ENCODE measurements around the gene KNSTRN. TPM values are rescaled to one million over a fixed set of nuclear protein-coding genes. Genes with fewer than 3 reads are reported as not detected.

Gene KNSTRN
- total RNA-seq, 1 donor from 2014 or later, result 8.7 TPM

DNA sequence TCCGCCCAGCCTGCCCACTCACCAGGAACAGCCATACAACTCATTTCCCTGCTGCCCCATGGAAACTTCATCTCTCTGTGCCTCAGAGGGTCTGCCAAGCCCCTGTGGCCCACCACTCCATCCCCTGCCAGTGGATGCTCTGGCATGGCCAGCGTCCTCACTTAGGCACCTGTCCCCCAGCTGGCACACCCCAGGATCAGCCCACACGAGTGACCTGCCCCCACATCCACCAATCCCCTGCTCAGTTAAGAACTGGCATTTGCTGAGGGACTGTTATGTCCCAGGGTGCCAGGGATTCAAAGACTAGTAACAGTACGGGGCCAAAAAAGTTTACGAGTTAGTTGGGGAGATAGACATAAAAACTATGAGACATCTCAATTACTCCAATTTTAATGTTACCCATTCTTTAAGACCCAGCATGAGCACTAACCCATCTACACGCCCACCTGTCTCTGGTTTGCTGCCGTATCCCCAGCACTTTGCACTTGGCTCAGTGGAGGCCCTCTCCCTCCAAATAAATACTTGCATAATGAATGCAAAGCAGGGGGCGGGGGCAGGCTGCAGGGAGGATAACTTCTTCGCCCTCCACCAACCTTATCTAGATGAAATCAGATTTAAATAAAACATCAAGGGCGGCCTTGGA, 46.7 kb downstream of the KNSTRN start:
- DNase-seq (ENCODE audit: low spot score), result no peak

DNA sequence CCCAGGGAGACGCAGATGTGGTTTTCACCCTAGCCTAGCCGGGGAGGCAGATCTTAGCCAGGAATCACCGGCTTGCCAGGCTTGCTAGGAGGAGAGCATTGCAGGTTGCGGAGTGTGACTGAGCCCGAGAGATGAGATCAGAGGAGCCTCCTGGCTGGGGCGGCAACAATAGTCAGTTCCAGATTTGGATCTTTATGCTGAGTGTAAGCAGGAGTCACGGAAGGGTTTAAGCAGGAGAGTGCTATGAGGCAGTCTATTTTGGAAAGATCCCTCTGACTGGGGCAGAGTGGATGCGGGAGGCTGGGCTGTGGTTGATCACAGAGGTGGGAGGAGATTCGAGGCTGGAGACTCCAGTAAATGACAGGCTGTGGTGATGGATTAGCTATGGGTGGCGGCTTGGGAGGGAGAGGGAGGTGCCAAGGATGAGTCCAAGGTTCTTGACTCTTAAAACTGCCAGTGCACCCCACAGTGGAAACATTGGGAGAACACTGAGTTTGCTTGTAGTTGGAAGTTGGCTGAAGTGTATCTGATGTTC, 47.8 kb downstream of the KNSTRN start:
- no peak for DNase-seq (ENCODE audit: low spot score)

DNA sequence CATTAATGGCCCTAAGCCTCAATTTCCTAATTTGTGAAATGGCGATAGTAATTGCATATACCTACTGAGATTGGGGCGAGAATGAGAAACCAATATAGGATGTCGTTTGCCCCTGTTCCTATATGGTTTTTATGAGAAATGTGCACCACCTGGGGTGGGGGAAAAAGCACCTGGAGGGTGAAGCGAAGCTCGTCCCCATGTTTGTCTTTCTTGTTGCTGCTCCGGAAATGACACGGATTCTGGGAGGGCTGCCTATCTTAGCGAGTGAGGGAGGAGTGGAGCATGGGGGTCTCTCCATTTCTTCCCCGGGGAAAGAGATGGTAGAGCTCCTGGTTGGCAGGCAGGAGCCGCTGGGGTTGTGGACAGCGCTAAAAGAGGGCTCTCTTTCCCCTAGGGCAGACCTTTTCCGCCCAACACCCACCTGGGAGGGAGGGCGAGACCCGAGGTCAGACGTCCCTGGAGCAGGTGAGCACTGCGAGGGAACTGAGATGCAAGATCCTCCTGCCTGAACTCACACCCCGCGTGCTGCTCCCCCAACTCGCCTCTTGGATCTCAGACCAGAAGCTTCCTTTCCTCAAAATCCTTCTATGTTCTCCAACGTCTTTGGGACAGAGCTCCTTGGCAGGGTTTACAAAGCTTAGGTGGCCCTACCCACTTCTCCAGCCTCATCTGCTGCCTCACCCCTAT, 52.6 kb downstream of the KNSTRN start:
- DNase-seq (ENCODE audit: low spot score), result no peak

DNA sequence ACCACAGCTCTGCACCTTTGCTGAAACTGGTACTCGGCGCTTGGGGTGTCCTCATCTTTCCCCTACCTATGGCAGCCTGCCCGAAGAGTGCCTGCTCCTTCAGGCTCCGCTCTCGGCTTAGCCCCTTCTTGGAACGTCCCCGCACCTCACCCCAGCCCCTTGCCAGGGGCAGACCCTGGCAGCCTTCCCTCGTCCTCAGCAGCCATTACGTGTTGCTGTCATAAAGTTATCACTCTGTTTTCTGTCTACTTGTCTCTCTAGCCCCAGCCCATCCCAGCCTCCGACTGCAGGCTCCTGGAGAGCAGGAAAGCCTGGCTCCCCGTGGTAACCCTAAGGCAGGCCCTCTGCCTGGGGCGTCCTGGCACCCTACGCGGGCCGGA, 53.2 kb downstream of the KNSTRN start:
- no peak for DNase-seq (ENCODE audit: low spot score)

DNA sequence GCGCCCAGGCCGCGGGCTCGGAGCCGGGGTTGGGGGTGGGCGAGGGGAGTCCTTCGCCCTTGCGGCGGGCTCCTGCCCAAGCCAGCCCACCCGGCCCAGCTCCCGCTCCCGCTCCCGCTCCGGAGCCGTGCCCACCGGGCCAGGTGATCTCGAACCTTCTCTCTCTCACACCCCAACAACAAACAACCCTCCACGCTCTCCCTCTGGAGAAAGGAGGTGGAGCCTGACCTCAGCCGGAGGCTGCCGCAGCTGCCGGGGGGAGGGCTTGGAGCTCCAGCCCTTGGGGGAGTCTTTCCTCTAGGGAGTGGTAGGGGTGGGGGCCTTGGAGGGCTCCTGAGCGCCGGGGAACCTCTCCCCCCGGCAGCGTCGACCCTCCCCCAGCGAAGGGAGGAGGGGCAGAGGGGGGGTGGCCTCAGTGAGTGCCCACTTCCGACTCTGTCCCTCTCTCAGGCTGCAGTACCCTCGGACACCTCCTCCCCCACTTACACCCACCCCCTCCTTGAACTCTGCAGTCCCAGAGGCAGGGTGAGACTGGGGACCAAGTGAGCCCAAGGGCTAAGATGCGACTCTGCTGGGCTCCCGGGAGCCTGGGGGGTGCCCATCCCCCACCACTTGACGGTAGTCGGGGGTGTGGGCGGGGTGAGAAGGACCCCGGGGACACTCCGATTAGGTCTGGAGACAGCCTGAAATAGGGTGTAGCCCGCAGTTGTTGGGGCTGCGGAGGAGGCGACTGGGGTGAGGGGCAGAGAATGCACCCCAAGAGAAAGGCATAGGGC, 53.8 kb downstream of the KNSTRN start:
- no peak for DNase-seq (ENCODE audit: low spot score)

DNA sequence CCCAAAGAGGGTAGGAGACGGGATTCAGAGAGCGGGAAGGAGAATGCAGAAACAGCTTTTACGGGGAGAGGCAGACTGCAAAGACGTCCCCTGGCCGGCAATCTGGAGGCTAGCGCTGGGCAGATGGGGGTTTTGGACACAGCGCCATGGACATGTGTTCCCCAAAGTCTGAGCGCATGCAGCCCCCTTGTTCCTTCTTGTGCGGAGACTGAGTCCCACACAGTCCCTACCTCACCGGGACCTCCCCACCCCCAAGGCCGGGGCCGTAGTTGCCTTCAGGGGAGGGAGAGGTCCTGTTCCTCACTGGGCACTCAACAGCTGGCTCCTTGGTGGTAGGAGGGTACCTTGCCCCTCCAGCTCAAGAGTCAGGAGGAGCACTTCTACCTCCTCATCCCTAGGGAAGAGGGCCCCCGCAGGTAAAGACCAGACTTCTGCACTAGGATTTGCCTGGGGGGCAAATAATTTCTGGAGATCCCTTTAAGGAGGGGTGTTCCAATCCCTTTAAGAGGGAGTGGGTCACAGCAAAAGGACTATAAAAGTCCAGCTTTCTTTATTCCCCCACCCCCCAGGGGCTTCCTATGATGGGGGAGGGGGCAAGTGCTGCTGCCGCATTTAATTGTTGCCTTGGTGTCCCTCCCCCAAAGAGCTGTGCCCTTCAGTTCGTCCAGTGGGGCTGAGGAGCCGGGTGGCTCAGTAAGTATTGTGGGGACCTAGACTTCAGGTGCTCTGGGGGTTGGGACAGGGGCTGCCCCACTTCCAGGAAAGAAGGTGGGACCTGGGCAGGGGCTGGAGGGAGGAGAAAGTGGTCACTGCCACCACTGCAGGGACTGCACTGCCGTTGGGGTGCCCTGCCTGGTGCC, 54.6 kb downstream of the KNSTRN start:
- DNase-seq (ENCODE audit: low spot score), result no peak

DNA sequence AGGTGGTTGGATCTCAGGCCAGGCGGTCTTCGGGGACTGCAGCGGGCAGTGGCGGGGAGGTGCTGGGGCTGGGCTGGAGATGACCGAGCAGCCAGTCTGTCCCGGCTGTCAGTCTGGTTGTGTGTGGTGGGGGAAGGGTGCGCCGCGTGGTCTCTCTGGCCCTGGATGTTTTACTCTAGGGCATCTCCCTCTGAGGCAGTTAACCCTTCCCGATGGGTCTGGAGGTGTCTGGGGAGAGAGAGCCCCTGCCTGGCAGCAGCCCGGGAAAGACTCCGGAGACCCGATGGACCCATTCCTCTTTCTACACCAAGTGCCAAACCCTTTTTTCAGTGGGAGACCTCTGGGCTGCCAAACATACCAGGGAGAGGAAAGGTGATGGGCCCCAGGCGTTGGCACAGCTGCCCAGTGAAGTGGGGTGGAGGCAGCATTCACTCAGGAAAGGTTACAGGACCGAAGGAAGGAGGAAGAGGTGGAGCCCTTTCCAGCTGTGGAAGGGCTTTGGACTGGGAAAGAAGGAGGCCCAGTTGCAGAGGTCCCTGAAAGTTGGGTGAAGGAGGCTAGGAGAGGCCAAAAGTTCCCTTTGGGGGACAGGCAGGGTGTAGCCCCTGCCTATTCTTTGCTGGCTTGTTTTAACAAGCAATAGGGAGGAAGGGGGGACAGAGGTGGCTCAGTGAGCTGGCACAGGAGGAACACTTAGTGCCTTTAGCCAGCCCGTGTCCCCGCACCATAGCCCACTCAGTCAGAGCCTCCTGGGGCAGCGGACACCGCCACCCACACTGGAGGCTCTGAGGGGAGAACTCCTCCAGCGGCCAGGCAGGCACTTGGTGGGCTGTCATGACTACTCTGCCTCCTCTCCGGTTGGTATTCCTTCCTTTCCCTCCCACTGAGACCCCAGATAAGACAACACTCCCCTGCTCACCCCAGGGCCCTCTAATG, 55.5 kb downstream of the KNSTRN start:
- no peak for DNase-seq (ENCODE audit: low spot score)

DNA sequence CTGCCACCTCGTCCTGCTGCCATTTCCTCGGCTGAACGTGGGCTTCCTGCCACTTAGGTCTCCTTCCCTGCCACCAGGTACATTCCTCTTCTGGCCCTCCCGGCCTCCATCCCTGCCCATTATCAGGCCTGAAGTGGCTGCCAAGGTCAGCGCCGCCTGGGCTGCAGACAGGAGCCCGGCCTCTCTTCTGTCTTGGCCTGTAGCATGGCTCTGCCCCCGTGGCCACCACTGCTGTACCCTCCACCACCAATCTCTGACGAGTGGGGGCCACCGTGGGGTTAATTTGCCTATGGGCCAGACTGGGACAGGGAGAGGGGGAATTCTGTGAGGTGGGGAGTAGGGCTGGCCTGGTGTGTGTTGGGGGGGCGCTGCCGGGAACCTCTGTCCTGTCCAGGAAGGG, 56.2 kb downstream of the KNSTRN start:
- no peak for DNase-seq (ENCODE audit: low spot score)

DNA sequence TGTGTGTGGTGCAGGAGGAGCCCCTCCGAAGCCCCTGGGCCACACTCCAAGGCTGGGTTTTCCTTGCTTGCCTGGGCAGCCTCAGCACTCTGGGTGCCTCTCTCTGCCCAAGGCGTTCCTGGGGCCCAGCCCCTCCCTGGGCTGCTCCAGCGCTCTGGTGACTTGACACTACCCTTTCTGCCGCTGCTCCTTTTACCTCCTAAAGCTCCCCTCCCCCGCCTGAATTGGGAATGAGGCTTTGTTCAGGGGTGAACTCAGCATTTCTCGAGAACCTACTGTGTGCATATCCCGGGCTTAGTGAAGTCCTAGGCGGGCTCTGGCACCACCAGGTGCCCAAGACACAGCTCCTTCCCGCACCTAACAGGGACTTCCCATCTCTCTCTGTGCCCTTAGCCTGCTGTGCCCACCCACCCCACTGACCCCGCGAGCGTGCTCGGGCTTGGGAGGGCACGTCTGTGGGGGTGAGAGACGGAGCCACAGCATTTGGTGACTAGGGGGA, 57.0 kb downstream of the KNSTRN start:
- no peak for DNase-seq (ENCODE audit: low spot score)

DNA sequence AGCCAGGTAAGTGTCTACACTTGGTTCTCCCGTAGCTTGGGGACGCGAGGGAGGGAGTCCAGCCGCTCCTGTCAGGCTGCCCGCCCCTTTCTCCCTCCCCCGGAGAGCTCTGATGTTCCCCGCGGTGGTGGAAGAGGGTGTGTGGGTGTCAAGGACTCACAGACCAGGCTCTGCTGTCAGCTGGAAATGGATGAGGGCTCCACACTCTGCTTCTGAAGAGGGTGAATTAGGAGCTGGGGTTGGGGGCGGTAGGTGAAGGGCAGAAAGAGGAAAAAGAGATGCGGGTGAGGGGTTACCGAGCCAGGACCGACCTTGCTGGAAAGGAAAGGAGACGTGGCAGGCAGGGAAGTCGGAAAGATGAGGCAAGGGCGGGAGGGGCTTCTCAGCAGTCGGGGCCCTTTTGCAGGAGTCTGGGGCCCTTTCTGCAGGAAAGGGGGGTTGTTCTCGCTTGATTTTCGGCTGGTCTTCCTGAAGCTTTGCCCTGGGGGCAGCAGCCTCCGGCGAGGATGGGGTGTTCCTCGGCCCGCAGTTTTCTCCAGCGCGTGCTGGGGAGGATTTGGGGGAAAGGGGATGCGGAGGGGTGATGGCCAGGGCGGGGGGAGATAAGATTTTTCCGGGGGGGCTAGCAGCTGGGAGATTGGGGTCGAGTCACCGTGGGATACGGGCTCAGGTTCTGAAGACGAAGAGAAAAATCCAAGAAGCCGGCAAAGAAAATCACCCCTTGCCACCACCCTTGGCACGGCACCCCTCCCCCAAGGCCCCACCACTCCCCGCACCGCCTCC, 57.6 kb downstream of the KNSTRN start:
- no peak for DNase-seq (ENCODE audit: low spot score)

DNA sequence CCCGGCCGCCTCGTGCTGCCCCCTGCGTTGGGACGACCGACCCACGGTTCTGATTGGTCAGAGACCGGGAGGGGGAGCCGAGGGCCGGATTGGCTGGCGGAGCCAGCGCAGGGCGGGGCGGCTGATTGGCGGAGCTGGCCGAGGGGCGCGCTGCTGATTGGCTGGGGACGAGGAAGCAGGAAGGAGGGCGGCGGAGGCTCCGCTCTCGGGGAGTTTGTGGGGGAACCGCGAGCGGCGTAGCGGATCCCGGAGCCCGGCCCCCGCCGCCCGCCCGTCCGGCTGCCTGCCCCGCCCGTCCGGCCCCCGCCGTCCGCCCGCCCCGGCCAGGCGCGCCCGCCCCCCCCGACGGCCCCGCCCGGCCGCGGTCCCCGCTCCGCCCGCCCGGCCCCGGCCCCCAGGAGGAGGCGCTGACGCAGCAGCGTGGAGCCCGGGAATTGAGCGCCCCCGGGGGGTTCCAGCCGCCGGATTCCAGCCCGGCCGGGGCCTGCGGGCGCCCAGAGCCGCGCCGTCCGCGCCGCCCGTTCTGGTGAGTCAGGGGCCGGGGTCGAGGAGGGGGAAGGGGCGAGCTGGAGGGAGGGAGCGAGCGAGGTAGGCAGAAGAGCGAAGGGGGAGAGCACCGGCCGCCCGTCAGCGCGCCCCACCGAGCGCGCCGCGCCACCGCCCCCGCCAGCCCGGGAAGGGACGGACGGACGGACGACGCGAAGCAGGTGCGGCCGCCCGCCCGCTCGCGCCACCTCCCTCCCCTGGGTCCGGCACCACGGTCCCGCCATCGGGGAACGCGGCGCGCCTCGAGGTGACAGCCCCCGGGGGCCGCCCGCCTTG, 58.4 kb downstream of the KNSTRN start, which contains the start of gene BAHD1:
BAHD1 (plus strand) TSS at position 211 of the 822 bp plus-strand sequence. CDS start 17,512 bp downstream, outside the sequence.
- DNase-seq (ENCODE audit: low spot score), result peak; percentile 98

DNA sequence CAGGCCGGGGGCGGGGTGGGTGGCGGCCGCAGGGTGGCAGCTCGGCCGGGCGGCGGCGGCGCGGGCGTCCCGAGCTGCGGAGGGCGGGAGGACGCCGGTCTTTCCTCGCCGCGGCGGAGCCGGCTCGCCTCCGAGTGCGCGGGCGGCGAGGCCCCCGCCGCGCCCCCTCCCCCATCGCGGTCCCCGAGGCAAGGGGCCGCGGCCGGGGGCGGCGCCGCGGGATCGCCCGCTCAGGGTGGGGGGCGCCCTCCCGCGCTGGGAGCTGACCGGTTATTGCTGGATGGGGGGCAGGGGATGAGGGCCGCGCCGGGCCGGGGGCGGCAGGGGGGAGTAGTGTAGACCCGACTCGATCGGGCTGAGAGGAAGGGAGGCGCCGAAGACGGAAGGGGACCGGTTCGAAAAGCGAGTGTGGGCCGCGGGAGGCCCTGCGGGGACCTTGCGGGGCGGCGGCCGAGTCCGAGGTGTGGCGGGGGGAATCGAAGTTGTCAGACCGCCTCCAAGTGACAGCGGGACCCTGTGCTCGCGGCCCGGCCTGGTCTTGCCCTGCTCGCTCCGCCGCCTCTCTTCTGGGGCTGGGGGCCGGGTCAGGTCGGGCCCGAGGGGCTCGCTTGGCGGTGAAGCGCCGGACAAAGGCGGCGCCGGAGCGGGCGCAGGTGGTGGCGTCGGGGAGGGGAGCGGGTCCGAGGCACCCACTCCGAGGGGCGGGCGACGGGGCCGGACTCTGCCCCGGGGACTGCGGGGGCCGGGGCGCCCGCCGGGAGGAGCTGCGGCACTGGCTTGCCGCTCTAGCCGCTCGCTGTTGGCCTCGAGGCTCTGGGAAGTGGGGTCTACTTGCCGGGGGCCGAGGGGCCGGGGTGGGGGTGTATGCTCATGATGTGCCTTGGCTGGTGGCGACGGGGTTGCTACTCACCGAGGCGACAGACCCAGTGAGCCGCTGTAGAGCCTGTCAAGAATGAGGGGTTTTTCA, 59.3 kb downstream of the KNSTRN start:
- no peak for DNase-seq (ENCODE audit: low spot score)

DNA sequence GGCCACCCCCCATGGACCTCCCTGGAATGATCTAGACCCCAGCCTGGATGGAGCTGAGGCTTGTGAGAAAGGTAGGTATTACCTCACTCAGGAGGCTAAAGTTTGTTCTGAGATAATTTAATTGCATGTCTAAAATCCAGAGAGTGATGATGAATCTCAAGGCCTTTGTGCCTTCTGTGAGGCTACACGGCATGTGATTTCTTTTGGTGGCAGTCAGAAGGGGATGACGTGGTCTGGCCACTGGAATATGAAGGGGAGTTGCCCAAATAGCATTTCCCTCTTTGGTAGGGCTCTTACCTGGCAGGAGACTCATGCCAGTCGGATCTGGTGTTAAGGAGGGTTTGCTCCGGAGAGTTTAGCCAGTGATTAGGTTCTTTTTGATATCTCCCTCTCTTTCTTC, 60.7 kb downstream of the KNSTRN start:
- DNase-seq (ENCODE audit: low spot score), result no peak

DNA sequence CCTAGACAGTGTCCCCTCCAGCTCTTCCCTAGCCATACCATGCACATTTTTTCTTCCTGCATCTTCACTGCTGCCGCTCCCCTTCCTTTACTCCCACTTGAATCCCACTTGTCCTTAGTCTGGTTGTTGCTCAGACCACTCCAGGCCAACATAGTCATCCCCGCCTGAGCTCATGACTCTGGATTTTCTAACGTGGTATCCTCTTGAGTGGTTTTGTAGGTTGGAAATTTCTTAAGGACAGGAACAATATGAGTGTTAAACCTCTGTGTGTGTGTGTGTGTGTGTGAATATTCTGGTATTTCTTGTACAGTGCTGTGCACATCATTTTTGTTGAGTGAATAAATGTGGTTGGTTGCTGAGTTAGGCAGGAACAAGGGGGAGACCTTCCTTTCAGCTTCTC, 61.3 kb downstream of the KNSTRN start:
- DNase-seq (ENCODE audit: low spot score), result no peak

Measured in ureter (tissue), 1 donor.